ENCODE measurements around the gene PSD4. TPM values are rescaled to one million over a fixed set of nuclear protein-coding genes. Genes with fewer than 3 reads are reported as not detected.

PSD4 gene
- total and polyA plus RNA-seq, 2 of the 4 experiments (the other 2 are of a cell fraction) = 0.36 to 0.70 TPM

DNA sequence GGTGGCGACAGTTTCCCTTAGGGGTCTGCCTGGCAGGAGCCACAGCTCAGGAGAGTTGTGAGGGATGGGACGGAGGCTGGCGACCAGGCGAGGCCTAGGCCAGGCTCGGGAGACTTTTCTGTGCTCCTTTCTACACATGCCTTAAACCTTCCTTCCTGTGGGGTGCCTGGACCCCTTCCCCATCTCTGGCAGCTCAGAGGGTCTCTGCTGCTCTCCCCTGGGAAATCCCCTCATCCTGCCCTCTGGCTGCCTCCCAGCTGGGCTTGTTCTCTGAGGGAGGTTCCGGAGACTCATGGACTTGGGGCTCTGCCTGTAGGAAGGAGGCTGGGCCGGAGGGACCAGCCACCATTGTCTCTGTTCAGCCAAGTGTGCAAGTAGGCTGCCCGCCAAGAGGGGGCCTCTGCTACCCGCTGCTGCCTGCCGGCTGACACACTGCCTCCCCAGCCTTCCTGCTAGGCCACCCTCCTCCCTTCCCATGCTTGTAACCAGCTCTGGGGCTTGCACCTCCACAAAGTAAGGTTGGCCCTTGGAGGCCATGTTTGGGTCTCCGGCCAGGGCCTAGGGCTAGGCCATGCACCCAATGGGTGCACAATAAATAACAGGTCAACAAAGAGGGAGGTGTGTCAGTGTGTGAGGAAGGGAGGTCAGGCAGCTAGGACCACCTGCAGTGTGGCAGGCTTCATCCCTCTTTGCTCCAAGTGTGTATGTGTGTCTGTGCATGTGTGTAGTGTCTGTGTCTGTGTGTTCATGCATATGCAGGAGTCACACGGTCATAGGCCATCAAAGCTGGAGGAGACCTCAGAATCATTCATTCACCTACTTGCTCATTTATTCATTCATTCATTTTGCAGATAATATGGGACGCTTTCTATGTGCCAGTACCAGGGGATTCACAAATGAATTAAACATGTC is 28.8 kb downstream of the PSD4 start (continued):
- no peak for TF ChIP-seq CEBPB (IDR thresholded peaks at IDR 0.05; ENCODE audit: low read depth, low read length)
- no peak for TF ChIP-seq POLR2A (IDR thresholded peaks at IDR 0.05; ENCODE audit: low read depth, low read length)

- Histone ChIP-seq H4K8ac (ENCODE audit: low read depth in 2 of 2, low read length in 2 of 2) (no peak overlapping the region), H3K27ac (ENCODE audit: insufficient read depth, low read length) (no peak overlapping the region), H3K27me3 (ENCODE audit: control insufficient read depth, insufficient read depth, low read length) (peaks cover 3% of the 10 kb centered on the region; the same call in 1 of the 2 replicates), H2AFZ (replicated peaks; ENCODE audit: low read length, poor library complexity) (no peak overlapping the region), H3K4me2 (ENCODE audit: low read depth, low read length) (no peak overlapping the region), H3K18ac (ENCODE audit: low read depth, low read length) (no peak overlapping the region), H2BK120ac (ENCODE audit: low read depth, low read length) (no peak overlapping the region), H3K9me1 (ENCODE audit: insufficient read depth, low read length) (no peaks in the 10 kb centered on the region; the same call in 1 of the 2 replicates), H3K36me3 (ENCODE audit: control insufficient read depth, insufficient read depth, low read length) (no peaks in the 10 kb centered on the region), H3K4me3 (ENCODE audit: insufficient read depth, low read depth, low read length) (no peak overlapping the region), H3K9me3 (ENCODE audit: control insufficient read depth, insufficient read depth, low read length) (no peaks in the 10 kb centered on the region), H4K91ac (ENCODE audit: insufficient read depth, low read depth, low read length) (no peak overlapping the region), H3K9ac (ENCODE audit: low read depth, low read length) (no peak overlapping the region), H2BK20ac (ENCODE audit: low read depth, low read length) (no peak overlapping the region), H2AK9ac (replicated peaks; ENCODE audit: low read depth, low read length, poor library complexity) (peak overlapping the region; percentile 52), H3K79me1 (ENCODE audit: low read depth in 1 of 2, low read length in 2 of 2) (no peaks in the 10 kb centered on the region), H3K14ac (replicated peaks; ENCODE audit: low read depth, low read length) (no peak overlapping the region), H3K4me1 (ENCODE audit: control insufficient read depth, insufficient read depth, low read length) (no peaks in the 10 kb centered on the region), H3K23ac (ENCODE audit: low read depth, low read length) (no peak overlapping the region), H2BK5ac (ENCODE audit: low read depth, low read length, poor library complexity, severe bottlenecking) (no peak overlapping the region), H3K56ac (ENCODE audit: extremely low read depth, insufficient read depth, low read length) (no peak overlapping the region), H2AK5ac (ENCODE audit: low read depth, low read length) (no peak overlapping the region), H3K4ac (ENCODE audit: low read depth, low read length) (no peak overlapping the region), H4K5ac (ENCODE audit: low read depth, low read length) (no peak overlapping the region), H4K20me1 (ENCODE audit: insufficient read depth, low read length) (no peaks in the 10 kb centered on the region), H2BK15ac (ENCODE audit: low read depth, low read length) (no peak overlapping the region)
- dilution Hi-C loops (cut with HindIII; ENCODE audit: low sequenced_read_pairs, unreplicated experiment) = no loop called here
- POLR2A ChIA-PET (ENCODE audit: unreplicated experiment) = no interaction called here
- BruUV-seq (replicated peaks) = no TSS peak
- TF ChIP-seq MAFK (IDR thresholded peaks at IDR 0.05; ENCODE audit: low read depth, low read length) = peak; percentile 42; the same call in 1 of the 2 replicates
- TF ChIP-seq NFE2L2 (IDR thresholded peaks at IDR 0.05; ENCODE audit: low read depth, low read length) = no peak
- no peak for TF ChIP-seq MAZ (IDR thresholded peaks at IDR 0.05; ENCODE audit: borderline replicate concordance, low read depth, low read length)
- peak; percentile 51; the same call in 1 of the 2 replicates for TF ChIP-seq BHLHE40 (IDR thresholded peaks at IDR 0.05; ENCODE audit: low read depth, low read length)
- peak; percentile 8; the same call in 1 of the 2 replicates for TF ChIP-seq CEBPB (IDR thresholded peaks at IDR 0.05; ENCODE audit: low read depth, low read length)
- TF ChIP-seq RAD21 (IDR thresholded peaks at IDR 0.05; ENCODE audit: low read length) = no peak
- TF ChIP-seq POLR2A (IDR thresholded peaks at IDR 0.05; ENCODE audit: low read depth, low read length) = no peak
- in situ Hi-C loops (cut with MboI; ENCODE audit: low sequenced_read_pairs) = no loop called here
- CTCF ChIA-PET = interaction anchor here (0.7 to 2.8 kb wide), 3 partner anchors 35 to 187 kb away, joined by 3 to 19 read pairs (median 10); no protein-coding TSS in a partner anchor
- ATAC-seq (ENCODE audit: low read depth) = no peak
- DNase-seq = peak; percentile 59
- intact Hi-C loops (cut with micrococcal nuclease) = loop anchor here (5.0 kb wide), 1 partner anchor 189 kb away; no protein-coding TSS in a partner anchor
Observed at GRCh38 chr2:113203217-113203530, 29.4 kb downstream of the PSD4 start.
